Esophagus muscularis mucosa (tissue), 4 donors: ENCODE measurements around the gene LTB4R. TPM values are rescaled to one million over a fixed set of nuclear protein-coding genes. Genes with fewer than 3 reads are reported as not detected.
A peak's percentile ranks its signal among the peaks of the same experiment; 100 is the strongest.
"Not testable (repeated sequence)": the region's sequence is repeated elsewhere in the genome, so short reads cannot be mapped to it uniquely, and the experiment has no call there.

ENCODE experiments used
- DNase-seq: peaks from one replicate; pipeline ENCODE4 v3.0.0-alpha.2; 2017; ENCODE audit errors: extremely low spot score
- H3K27ac ChIP-seq, 4 donors: fragments of 200-600 bp; sonication (generic); replicated peaks in 1 of 4; 1 replicate in 3 of 4; 2 replicates in 1 of 4; pipeline ENCODE4 v1.5.1; 2016 to 2019; ENCODE audit warnings: mild to moderate bottlenecking in 1 of 4
- H3K27me3 ChIP-seq, 4 donors: fragments of 200-600 bp; sonication (generic); one replicate each; pipeline versions ENCODE4 v1.5.1 to v1.6.0; 2016 to 2019
- H3K36me3 ChIP-seq, 4 donors: fragments of 200-600 bp; sonication (generic); one replicate each; pipeline ENCODE4 v1.5.1; 2016 to 2019
- H3K4me1 ChIP-seq, 4 donors: fragments of 200-600 bp; sonication (generic); one replicate each; pipeline ENCODE4 v1.5.1; 2016 to 2019
- H3K4me3 ChIP-seq, 4 donors: fragments of 200-600 bp; sonication (generic); 1 replicate in 2 of 4; 2 replicates in 2 of 4; pipeline ENCODE4 v1.5.1; 2016 to 2019; ENCODE audit warnings: mild to moderate bottlenecking in 4 of 4, moderate library complexity in 1 of 4
- H3K9me3 ChIP-seq, 4 donors: fragments of 200-600 bp; sonication (generic); 1 replicate in 3 of 4; 2 replicates in 1 of 4; pipeline ENCODE4 v1.5.1; 2016 to 2019
- EP300 ChIP-seq: sonication (generic); formaldehyde crosslinking; IDR thresholded peaks from one replicate; pipeline ENCODE4 v1.6.1; 2017; ENCODE audit warnings: antibody characterized with exemption
- POLR2A ChIP-seq: fragments of 450-650 bp; IDR thresholded peaks from one replicate; pipeline ENCODE4 v1.6.1; 2017; ENCODE audit warnings: antibody characterized with exemption, moderate library complexity, mild to moderate bottlenecking, low read depth
- POLR2AphosphoS5 ChIP-seq, 2 donors: sonication (generic); formaldehyde crosslinking; IDR thresholded peaks; one replicate each; pipeline ENCODE4 v1.6.1; 2017; ENCODE audit warnings: antibody characterized with exemption in 2 of 2
- WGBS: methylation state at CpG from one replicate; pipeline ENCODE4 v1.1.5; 2018; 5-methylcytosine and 5-hydroxymethylcytosine counted together
- intact Hi-C: fragments of 100-400 bp; cut with DNase I; formaldehyde crosslinking; loops from one replicate; pipeline ENCODE4 v1.15.1; 2023
- total RNA-seq, 4 donors: library from RNA; depleted of rRNA; stranded (reverse); fragments of >200 nt; gene quantifications; one replicate each; pipeline versions ENCODE4 v1.1.0 to v1.2.1, GENCODE V29; 2016
- TF ChIP-seq, protein P1 (sequence below), 3 experiments: fragments of 200-600 bp in 2 of 3; fragments of 450-650 bp in 1 of 3; sonication (generic) in 2 of 3; IDR thresholded peaks; one replicate each; pipeline ENCODE4 v1.5.1; 2017 to 2019; ENCODE audit warnings: antibody characterized with exemption in 3 of 3, mild to moderate bottlenecking in 2 of 3, moderate library complexity in 1 of 3

Gene LTB4R
- total RNA-seq, 4 donors from 2014 or later, result 0.42 to 6.0 (median 2.9) TPM

DNA sequence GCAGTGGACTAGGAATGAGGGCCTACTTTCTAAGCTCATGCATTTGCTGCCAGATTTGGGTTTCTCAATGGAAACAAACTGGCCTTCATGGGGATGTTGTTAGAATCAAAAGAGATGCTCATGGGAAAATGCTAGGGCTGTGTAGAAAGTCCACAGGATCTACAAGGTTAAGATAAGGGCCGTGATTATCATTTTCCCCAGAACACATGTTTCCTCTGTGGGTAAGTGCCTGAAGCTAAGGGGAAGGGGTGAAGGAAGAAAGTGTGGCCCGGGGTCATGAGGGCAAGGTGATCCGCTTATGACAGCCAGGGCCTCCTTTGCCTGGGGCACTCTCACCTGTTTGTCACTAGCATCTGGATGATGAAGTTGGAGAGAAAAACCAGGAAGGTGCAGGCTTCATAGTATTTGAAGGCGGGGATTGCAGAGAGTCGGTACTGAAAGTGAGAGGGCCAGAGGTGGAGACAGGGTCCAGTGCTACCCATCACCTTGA lies 13.8 kb downstream of the LTB4R start:
- Histone ChIP-seq H3K36me3 (peaks cover 0 to 69% (median 5%) of the 10 kb centered on the region in 4 donors), H3K4me3 (no peak overlapping the region), H3K9me3 (no peaks in the 10 kb centered on the region), H3K27ac (no peak overlapping the region), H3K27me3 (peaks cover 0 to 8% (median 0%) of the 10 kb centered on the region in 4 donors), H3K4me1 (peaks cover 0 to 9% (median 2%) of the 10 kb centered on the region in 4 donors)
- no peak for DNase-seq
- WGBS, result 85% methylated on average over 5 of the region's 5 CpGs
- intact Hi-C loops, result no loop called here
- TF ChIP-seq POLR2A (no peak), EP300 (no peak), POLR2AphosphoS5 (IDR thresholded peaks at IDR 0.05) (no peak)
- TF ChIP-seq, protein P1, sequence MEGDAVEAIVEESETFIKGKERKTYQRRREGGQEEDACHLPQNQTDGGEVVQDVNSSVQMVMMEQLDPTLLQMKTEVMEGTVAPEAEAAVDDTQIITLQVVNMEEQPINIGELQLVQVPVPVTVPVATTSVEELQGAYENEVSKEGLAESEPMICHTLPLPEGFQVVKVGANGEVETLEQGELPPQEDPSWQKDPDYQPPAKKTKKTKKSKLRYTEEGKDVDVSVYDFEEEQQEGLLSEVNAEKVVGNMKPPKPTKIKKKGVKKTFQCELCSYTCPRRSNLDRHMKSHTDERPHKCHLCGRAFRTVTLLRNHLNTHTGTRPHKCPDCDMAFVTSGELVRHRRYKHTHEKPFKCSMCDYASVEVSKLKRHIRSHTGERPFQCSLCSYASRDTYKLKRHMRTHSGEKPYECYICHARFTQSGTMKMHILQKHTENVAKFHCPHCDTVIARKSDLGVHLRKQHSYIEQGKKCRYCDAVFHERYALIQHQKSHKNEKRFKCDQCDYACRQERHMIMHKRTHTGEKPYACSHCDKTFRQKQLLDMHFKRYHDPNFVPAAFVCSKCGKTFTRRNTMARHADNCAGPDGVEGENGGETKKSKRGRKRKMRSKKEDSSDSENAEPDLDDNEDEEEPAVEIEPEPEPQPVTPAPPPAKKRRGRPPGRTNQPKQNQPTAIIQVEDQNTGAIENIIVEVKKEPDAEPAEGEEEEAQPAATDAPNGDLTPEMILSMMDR (IDR thresholded peaks at IDR 0.05), result no peak

DNA sequence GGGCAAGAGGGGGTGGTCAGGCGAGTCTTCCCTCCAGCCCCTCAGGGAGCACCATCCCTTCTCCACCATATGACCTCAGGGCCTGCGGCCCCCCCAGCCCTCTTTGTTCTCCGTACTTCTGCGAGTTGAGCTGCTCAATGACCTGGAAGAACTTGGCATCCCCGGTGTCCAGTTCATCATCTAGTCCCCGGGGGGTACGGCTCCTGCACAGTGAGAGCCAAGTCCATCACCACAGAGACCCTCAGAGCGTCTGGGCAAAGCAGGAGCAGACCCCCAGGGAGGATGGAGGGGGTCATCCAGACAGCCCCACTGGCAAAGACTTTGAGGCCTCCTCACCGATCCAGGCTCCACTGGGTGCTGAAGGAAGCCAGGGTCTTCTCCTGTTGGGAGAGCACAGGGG lies 14.7 kb downstream of the LTB4R start:
- TF ChIP-seq POLR2A (no peak), EP300 (no peak), POLR2AphosphoS5 (IDR thresholded peaks at IDR 0.05) (no peak)
- TF ChIP-seq, protein P1 (IDR thresholded peaks at IDR 0.05), result no peak
- no peak overlapping the region for H3K4me3 ChIP-seq
- DNase-seq, result no peak
- peaks cover 0 to 9% (median 2%) of the 10 kb centered on the region in 4 donors for H3K4me1 ChIP-seq
- H3K36me3 ChIP-seq, result peaks cover 0 to 66% (median 5%) of the 10 kb centered on the region in 4 donors
- H3K27me3 ChIP-seq, result no peaks in the 10 kb centered on the region
- intact Hi-C loops, result no loop called here
- H3K27ac ChIP-seq, result no peak overlapping the region
- no peaks in the 10 kb centered on the region for H3K9me3 ChIP-seq
- WGBS, result 91% methylated on average over 4 of the region's 9 CpGs

DNA sequence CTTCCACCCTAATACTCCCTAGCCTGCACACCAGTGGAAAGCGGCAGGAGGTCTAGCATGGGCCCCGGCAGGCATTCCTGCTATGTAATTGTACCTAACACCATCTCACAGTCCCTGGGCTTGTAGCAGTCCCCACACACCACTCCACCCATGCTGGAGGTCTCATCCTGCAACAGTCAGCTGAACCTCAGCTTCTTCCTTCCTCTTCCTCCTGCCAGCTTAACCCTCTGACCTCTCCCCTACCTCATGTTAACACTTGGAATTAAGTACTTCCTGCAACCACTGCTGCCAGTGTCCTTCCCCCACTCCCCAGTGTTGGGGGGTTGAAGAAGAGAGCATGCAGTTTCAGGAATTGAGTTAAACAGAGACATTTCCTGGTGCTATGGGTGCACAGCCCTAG lies 16.0 kb downstream of the LTB4R start:
- DNase-seq, result no peak
- peaks cover 0 to 8% (median under 1%) of the 10 kb centered on the region in 4 donors for H3K27me3 ChIP-seq
- TF ChIP-seq POLR2A (no peak), POLR2AphosphoS5 (IDR thresholded peaks at IDR 0.05) (no peak), EP300 (no peak)
- TF ChIP-seq, protein P1 (IDR thresholded peaks at IDR 0.05), result no peak
- H3K4me3 ChIP-seq, result no peak overlapping the region
- no peaks in the 10 kb centered on the region for H3K9me3 ChIP-seq
- no peak overlapping the region for H3K27ac ChIP-seq
- 88% methylated on average over 2 of the region's 2 CpGs for WGBS
- peaks cover 0 to 64% (median 4%) of the 10 kb centered on the region in 4 donors for H3K36me3 ChIP-seq
- peaks cover 7 to 17% (median 10%) of the 10 kb centered on the region in 4 donors for H3K4me1 ChIP-seq
- intact Hi-C loops, result no loop called here

DNA sequence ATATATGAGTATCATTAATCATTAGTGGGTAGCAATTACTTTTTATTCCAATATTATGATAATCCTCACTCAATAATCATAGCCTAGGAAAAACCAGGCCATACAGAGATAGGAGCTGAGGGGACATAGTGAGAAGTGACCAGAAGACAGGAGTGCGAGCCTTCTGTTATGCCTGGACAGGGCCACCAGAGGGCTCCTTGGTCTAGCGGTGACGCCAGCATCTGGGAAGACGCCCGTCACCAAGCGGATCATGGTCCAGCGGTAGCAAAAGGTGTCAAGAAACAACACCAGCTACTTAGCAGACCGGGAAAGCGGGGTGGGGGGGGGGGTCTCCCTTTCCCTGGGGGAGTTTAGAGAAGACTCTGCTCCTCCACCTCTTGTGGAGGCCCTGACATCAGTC lies 16.6 kb downstream of the LTB4R start:
- Histone ChIP-seq H3K4me1 (peaks cover 13 to 24% (median 16%) of the 10 kb centered on the region in 4 donors), H3K36me3 (peaks cover 0 to 66% (median 1%) of the 10 kb centered on the region in 4 donors), H3K27me3 (peaks cover 0 to 14% (median 2%) of the 10 kb centered on the region in 4 donors)
- DNase-seq, H3K9me3 ChIP-seq, H3K4me3 ChIP-seq, H3K27ac ChIP-seq, intact Hi-C loops: not testable (repeated sequence)
- WGBS, result 0% methylated on average over 1 of the region's 9 CpGs
- TF ChIP-seq, protein P1 (IDR thresholded peaks at IDR 0.05), result peak; percentile 58 to 81 (median 66)

DNA sequence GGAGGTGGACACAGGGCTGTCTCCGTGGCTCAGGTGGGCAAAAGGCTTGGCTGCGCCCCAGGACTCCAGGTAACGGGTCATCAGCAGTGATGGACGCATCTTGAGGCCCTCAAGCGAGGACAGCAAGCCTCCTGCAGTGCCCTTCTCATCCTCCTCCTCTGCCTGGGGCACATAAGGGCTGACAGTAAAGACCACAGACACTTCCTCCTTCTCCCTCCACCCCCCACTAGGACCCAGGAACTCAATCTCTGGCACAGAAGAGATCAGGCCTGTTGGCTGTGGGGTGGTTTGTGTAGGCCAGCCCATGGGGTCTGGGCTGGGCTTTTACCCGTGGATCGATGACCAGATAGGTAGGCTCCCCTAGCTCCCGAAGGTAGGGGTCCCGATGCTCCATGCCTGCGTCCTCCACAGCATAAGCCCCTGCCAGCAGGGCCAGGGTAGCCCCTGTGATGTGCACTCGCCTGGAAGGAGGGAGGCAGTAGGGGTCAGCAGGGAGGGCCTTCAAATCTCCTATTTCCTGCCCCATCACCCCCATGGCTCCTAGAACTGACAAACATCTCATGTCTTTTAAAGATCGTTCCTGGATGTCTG lies 17.9 kb downstream of the LTB4R start:
- Histone ChIP-seq H3K9me3 (no peaks in the 10 kb centered on the region), H3K4me1 (peaks cover 23 to 36% (median 29%) of the 10 kb centered on the region in 4 donors), H3K36me3 (peaks cover 0 to 54% (median under 1%) of the 10 kb centered on the region in 4 donors), H3K27ac (peak overlapping the region in 1 of 4 donors; percentile 9), H3K27me3 (peaks cover 0 to 25% (median 7%) of the 10 kb centered on the region in 4 donors), H3K4me3 (no peak overlapping the region)
- WGBS, result 74% methylated on average over 7 of the region's 12 CpGs
- TF ChIP-seq, protein P1 (IDR thresholded peaks at IDR 0.05), result no peak
- no peak for TF ChIP-seq POLR2AphosphoS5 (IDR thresholded peaks at IDR 0.05)
- TF ChIP-seq EP300, result no peak
- TF ChIP-seq POLR2A, result no peak
- no peak for DNase-seq
- intact Hi-C loops, result no loop called here
